Hematopoietic multipotent progenitor cell treated with erythropoietin and hydrocortisone succinate and interleukin-3 and kit ligand, for 8 days (in vitro differentiated cells): ENCODE measurements around the gene CREBZF.
"Not testable (repeated sequence)": the region's sequence is repeated elsewhere in the genome, so short reads cannot be mapped to it uniquely, and the experiment has no call there.

Source experiments
- DNase-seq: peaks from one replicate; pipeline ENCODE4 v3.0.0-alpha.2; 2015

Gene CREBZF

GRCh38 chr11:85626496-85626895 is 38.4 kb downstream of the CREBZF start:
- DNase-seq, result no peak

GRCh38 chr11:85620256-85620655 is 44.7 kb downstream of the CREBZF start:
- no peak for DNase-seq

DNA sequence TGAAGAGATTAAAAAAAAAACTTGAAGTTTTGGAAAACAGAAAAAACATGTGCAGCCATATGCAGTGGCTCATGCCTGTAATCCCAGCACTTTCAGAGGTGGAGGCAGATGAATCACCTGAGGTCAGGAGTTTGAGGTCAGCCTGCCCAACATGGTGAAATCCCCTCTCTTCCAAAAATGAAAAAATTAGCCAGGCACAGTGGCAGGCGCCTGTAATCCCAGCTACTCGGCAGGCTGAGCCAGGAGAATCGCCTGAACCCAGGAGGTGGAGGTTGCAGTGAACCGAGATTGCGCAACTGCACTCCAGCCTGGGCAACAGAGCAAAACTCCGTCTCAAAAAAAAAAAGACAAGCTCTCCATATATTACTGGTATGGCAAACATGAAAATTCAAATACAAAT is 45.4 kb downstream of the CREBZF start:
- no peak for DNase-seq

DNA sequence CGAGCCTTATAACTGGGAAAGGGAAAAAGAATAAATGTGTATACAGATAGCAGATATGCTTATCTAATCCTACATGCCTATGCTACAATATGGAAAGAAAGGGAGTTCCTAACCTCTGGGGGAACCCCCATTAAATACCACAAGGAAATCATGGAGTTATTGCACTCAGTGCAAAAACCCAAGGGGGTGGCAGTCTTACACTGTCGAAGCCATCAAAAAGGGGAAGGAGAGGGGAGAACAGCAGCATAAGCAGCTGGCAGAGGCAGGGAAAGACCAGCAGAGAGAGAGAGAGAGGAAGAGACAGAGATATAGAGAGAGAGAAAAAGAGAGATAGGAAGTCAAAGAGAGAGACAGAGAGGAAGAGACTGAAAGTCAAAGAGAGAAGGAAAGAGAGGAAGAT is 53.3 kb downstream of the CREBZF start:
- DNase-seq, result not testable (repeated sequence)
